ENCODE data around the gene SLC22A17. TPM values are rescaled to one million over a fixed set of nuclear protein-coding genes. Genes with fewer than 3 reads are reported as not detected.

Gene SLC22A17
- total and polyA plus RNA-seq, 2 of the 4 experiments (the other 2 are of a cell fraction), result 6.6 to 36.0 TPM

GRCh38 chr14:23399136-23399535 lies 46.4 kb upstream of the SLC22A17 start:
- no peak overlapping the region for H3K18ac ChIP-seq (ENCODE audit: low read depth, low read length)
- no peak overlapping the region for H4K91ac ChIP-seq (ENCODE audit: insufficient read depth, low read depth, low read length)
- H2AFZ ChIP-seq (replicated peaks; ENCODE audit: low read length, poor library complexity), result no peak overlapping the region
- no peaks in the 10 kb centered on the region for H4K20me1 ChIP-seq (ENCODE audit: insufficient read depth, low read length)
- intact Hi-C loops (cut with micrococcal nuclease), result no loop called here
- no peak overlapping the region for H3K9ac ChIP-seq (ENCODE audit: low read depth, low read length)
- H2BK15ac ChIP-seq (ENCODE audit: low read depth, low read length), result no peak overlapping the region
- no peak overlapping the region for H3K27ac ChIP-seq (ENCODE audit: insufficient read depth, low read length)
- ChIA-PET POLR2A (ENCODE audit: unreplicated experiment) (no interaction called here), CTCF (no interaction called here)
- H3K9me3 ChIP-seq (ENCODE audit: control insufficient read depth, insufficient read depth, low read length), result no peaks in the 10 kb centered on the region
- H3K14ac ChIP-seq (replicated peaks; ENCODE audit: low read depth, low read length), result no peak overlapping the region
- no peak overlapping the region for H4K5ac ChIP-seq (ENCODE audit: low read depth, low read length)
- H3K4me1 ChIP-seq (ENCODE audit: control insufficient read depth, insufficient read depth, low read length), result no peaks in the 10 kb centered on the region
- peaks cover 2% of the 10 kb centered on the region; the same call in 1 of the 2 replicates for H3K9me1 ChIP-seq (ENCODE audit: insufficient read depth, low read length)
- H3K56ac ChIP-seq (ENCODE audit: extremely low read depth, insufficient read depth, low read length), result no peak overlapping the region
- H3K36me3 ChIP-seq (ENCODE audit: control insufficient read depth, insufficient read depth, low read length), result no peaks in the 10 kb centered on the region
- no peak for DNase-seq
- dilution Hi-C loops (cut with HindIII; ENCODE audit: low sequenced_read_pairs, unreplicated experiment), result no loop called here
- TF ChIP-seq, protein P1, sequence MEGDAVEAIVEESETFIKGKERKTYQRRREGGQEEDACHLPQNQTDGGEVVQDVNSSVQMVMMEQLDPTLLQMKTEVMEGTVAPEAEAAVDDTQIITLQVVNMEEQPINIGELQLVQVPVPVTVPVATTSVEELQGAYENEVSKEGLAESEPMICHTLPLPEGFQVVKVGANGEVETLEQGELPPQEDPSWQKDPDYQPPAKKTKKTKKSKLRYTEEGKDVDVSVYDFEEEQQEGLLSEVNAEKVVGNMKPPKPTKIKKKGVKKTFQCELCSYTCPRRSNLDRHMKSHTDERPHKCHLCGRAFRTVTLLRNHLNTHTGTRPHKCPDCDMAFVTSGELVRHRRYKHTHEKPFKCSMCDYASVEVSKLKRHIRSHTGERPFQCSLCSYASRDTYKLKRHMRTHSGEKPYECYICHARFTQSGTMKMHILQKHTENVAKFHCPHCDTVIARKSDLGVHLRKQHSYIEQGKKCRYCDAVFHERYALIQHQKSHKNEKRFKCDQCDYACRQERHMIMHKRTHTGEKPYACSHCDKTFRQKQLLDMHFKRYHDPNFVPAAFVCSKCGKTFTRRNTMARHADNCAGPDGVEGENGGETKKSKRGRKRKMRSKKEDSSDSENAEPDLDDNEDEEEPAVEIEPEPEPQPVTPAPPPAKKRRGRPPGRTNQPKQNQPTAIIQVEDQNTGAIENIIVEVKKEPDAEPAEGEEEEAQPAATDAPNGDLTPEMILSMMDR (conservative IDR thresholded peaks at IDR 0.05; ENCODE audit: low read depth, low read length), result no peak
- TF ChIP-seq FOS (IDR thresholded peaks at IDR 0.05; ENCODE audit: low read depth, low read length) (no peak), MAZ (IDR thresholded peaks at IDR 0.05; ENCODE audit: borderline replicate concordance, low read depth, low read length) (no peak)
- no TSS peak for BruUV-seq (replicated peaks)
- no peak overlapping the region for H2AK9ac ChIP-seq (replicated peaks; ENCODE audit: low read depth, low read length, poor library complexity)
- H3K4me3 ChIP-seq (ENCODE audit: insufficient read depth, low read depth, low read length), result no peak overlapping the region
- H2AK5ac ChIP-seq (ENCODE audit: low read depth, low read length), result no peak overlapping the region
- no peak overlapping the region for H3K4me2 ChIP-seq (ENCODE audit: low read depth, low read length)
- no peak overlapping the region for H2BK20ac ChIP-seq (ENCODE audit: low read depth, low read length)
- no peak overlapping the region for H3K4ac ChIP-seq (ENCODE audit: low read depth, low read length)
- ATAC-seq (ENCODE audit: low read depth), result no peak
- no peak overlapping the region for H4K8ac ChIP-seq (ENCODE audit: low read depth in 2 of 2, low read length in 2 of 2)
- H3K23ac ChIP-seq (ENCODE audit: low read depth, low read length), result no peak overlapping the region
- H3K79me1 ChIP-seq (ENCODE audit: low read depth in 1 of 2, low read length in 2 of 2), result no peaks in the 10 kb centered on the region
- H2BK120ac ChIP-seq (ENCODE audit: low read depth, low read length), result no peak overlapping the region
- no peak overlapping the region for H2BK5ac ChIP-seq (ENCODE audit: low read depth, low read length, poor library complexity, severe bottlenecking)
- no CpG with 5 or more reads among the region's 3 CpGs for WGBS, 2 experiments (ENCODE audit: extremely low coverage in 2 of 2, insufficient read length in 1 of 2)
- H3K27me3 ChIP-seq (ENCODE audit: control insufficient read depth, insufficient read depth, low read length), result peaks cover 27% of the 10 kb centered on the region
- in situ Hi-C loops (cut with MboI; ENCODE audit: low sequenced_read_pairs), result no loop called here
